ENCODE data around the gene SYPL1.

DNA sequence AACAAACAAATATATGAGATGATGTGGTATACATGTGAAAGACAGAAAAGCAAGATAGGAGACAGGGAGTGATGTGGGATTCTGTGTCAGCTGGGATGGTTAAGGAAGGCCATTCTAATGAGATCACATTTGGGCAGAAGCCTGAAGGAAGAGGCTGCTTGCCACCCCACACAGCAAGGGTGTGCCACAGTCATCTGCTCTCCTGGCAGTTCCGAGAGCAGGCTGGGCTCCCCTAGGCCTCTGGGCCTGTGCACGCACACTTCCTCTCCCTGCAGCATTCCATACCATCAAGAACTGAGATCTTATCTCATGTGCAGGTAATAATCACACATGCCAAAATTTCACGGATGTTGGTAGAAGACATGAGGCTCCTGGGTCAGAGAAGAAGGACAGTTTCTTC, 43.1 kb downstream of the SYPL1 start:
- no peak for TF ChIP-seq EZH2 (IDR thresholded peaks at IDR 0.05; ENCODE audit: borderline replicate concordance, low read depth, low read length, severe bottlenecking)
- TF ChIP-seq, protein P1, sequence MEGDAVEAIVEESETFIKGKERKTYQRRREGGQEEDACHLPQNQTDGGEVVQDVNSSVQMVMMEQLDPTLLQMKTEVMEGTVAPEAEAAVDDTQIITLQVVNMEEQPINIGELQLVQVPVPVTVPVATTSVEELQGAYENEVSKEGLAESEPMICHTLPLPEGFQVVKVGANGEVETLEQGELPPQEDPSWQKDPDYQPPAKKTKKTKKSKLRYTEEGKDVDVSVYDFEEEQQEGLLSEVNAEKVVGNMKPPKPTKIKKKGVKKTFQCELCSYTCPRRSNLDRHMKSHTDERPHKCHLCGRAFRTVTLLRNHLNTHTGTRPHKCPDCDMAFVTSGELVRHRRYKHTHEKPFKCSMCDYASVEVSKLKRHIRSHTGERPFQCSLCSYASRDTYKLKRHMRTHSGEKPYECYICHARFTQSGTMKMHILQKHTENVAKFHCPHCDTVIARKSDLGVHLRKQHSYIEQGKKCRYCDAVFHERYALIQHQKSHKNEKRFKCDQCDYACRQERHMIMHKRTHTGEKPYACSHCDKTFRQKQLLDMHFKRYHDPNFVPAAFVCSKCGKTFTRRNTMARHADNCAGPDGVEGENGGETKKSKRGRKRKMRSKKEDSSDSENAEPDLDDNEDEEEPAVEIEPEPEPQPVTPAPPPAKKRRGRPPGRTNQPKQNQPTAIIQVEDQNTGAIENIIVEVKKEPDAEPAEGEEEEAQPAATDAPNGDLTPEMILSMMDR (IDR thresholded peaks at IDR 0.05; ENCODE audit: extremely low read depth in 1 of 2, insufficient read depth in 1 of 2, low read depth in 1 of 2, low read length in 2 of 2), result no peak

Measured in endothelial cell of umbilical vein (primary cell).